HEK293T (cell line): ENCODE results near the gene CACHD1.

ENCODE experiments used
- CTCF ChIA-PET: fragments of 350-600 bp; formaldehyde crosslinking; extraction: SDS; loops from one replicate; lab custom pipeline; 2021; ENCODE audit warnings: antibody characterized with exemption, inconsistent platforms; lab: Yijun Ruan, JAX
- POLR2A ChIA-PET: fragments of 350-600 bp; formaldehyde crosslinking; extraction: SDS; loops from one replicate; lab custom pipeline; 2020; ENCODE audit warnings: antibody characterized with exemption, inconsistent platforms; lab: Yijun Ruan, JAX
- DNase-seq: peaks from one replicate; pipeline ENCODE4 v3.0.0; 2012; ENCODE audit warnings: mixed read lengths; ENCODE audit errors: extremely low spot score
- ARNT ChIP-seq: fragments of 450-650 bp; IDR thresholded peaks from 2 replicates; pipeline ENCODE4 v1.6.1; 2017; ENCODE audit warnings: mild to moderate bottlenecking
- BHLHE40 ChIP-seq: fragments of 450-650 bp; IDR thresholded peaks from 2 replicates; pipeline ENCODE4 v1.6.1; 2016; ENCODE audit warnings: mild to moderate bottlenecking, moderate library complexity, borderline replicate concordance
- CTBP1 ChIP-seq: fragments of 450-650 bp; IDR thresholded peaks from 2 replicates; pipeline ENCODE4 v1.6.1; 2016; ENCODE audit warnings: borderline replicate concordance
- ELF4 ChIP-seq: fragments of 450-650 bp; IDR thresholded peaks from 2 replicates; pipeline ENCODE4 v1.6.1; 2017; ENCODE audit warnings: antibody characterized with exemption
- FOXA1 ChIP-seq: fragments of 450-650 bp; IDR thresholded peaks from 2 replicates; pipeline ENCODE4 v1.6.1; 2016; ENCODE audit warnings: mild to moderate bottlenecking
- FOXK2 ChIP-seq: fragments of 450-650 bp; IDR thresholded peaks from 2 replicates; pipeline ENCODE4 v1.6.1; 2016; ENCODE audit warnings: mild to moderate bottlenecking
- FOXM1 ChIP-seq: fragments of 450-650 bp; IDR thresholded peaks from 2 replicates; pipeline ENCODE4 v1.6.1; 2017; ENCODE audit warnings: mild to moderate bottlenecking, borderline replicate concordance
- HDGF ChIP-seq: fragments of 450-650 bp; IDR thresholded peaks from 2 replicates; pipeline ENCODE4 v1.6.1; 2017; ENCODE audit warnings: antibody characterized with exemption, borderline replicate concordance
- L3MBTL2 ChIP-seq: fragments of 450-650 bp; conservative IDR thresholded peaks from 2 replicates; pipeline ENCODE4 v1.6.1; 2016; ENCODE audit warnings: mild to moderate bottlenecking
- LEF1 ChIP-seq: fragments of 450-650 bp; IDR thresholded peaks from 2 replicates; pipeline ENCODE4 v1.6.1; 2017; ENCODE audit warnings: mild to moderate bottlenecking, borderline replicate concordance
- NFRKB ChIP-seq: fragments of 450-650 bp; IDR thresholded peaks from 2 replicates; pipeline ENCODE4 v1.6.1; 2016; ENCODE audit warnings: mild to moderate bottlenecking, moderate library complexity
- PKNOX1 ChIP-seq: fragments of 450-650 bp; IDR thresholded peaks from 2 replicates; pipeline ENCODE4 v1.6.1; 2016
- SP1 ChIP-seq: fragments of 450-650 bp; IDR thresholded peaks from 2 replicates; pipeline ENCODE4 v1.6.1; 2017
- SUZ12 ChIP-seq: fragments of 450-650 bp; IDR thresholded peaks from 2 replicates; pipeline ENCODE4 v1.6.1; 2016; ENCODE audit warnings: mild to moderate bottlenecking
- TARDBP ChIP-seq: fragments of 450-650 bp; IDR thresholded peaks from 2 replicates; pipeline ENCODE4 v1.6.1; 2016
- ZNF384 ChIP-seq: fragments of 450-650 bp; IDR thresholded peaks from 2 replicates; pipeline ENCODE4 v1.6.1; 2016

CACHD1 gene

DNA sequence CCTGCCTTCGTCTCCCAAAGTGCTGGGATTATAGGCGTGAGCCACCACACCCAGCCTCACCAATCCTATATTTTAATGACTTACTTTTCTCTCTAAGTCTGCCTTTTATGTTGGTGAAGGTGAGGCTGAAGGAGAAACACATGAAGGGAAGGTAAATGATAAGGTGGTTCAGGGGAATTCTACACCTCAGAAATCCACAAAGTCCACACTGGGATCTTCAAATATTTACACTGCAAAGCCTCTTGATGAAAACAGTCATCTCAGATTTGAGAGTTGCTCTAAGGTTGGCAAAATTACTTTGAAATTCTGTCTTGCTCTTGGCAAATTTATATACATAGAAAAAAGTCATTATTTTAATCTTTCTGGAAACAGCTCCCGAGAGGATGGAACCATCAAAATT is 42.0 kb upstream of the CACHD1 start:
- ChIA-PET CTCF (no interaction called here), POLR2A (no interaction called here)
- DNase-seq = no peak
- TF ChIP-seq FOXM1 (no peak), FOXA1 (no peak), TARDBP (no peak), ZNF384 (no peak), SUZ12 (no peak), FOXK2 (no peak), ARNT (no peak), NFRKB (no peak), L3MBTL2 (no peak), HDGF (no peak), ELF4 (no peak), BHLHE40 (no peak), LEF1 (no peak), CTBP1 (no peak)

DNA sequence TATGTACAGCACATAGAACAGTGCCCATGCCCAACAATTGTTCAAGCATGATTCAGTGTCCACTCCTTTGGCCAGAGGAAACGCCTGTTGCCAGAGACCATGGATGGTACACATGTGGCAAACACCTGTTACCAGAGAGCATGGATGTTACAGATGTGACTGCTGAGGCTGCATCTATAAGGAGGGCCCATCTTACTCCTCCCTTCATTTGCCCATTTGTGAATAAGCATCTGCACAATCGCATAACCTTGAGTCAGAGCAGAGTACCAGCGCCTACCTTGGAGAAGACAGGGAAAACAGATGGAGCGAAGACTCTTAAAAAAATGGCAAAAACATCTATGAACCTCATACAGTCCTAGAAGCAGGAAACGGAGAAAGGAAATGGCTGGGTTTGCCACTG is 36.6 kb upstream of the CACHD1 start:
- POLR2A ChIA-PET = no interaction called here
- DNase-seq = no peak
- CTCF ChIA-PET = no interaction called here
- no peak for TF ChIP-seq FOXK2
- TF ChIP-seq BHLHE40 = no peak

GRCh38 chr1:64433747-64434146 is 36.2 kb upstream of the CACHD1 start:
- CTCF ChIA-PET = no interaction called here
- TF ChIP-seq FOXA1 = no peak
- no peak for TF ChIP-seq FOXM1
- TF ChIP-seq SUZ12 = no peak
- TF ChIP-seq PKNOX1 = no peak
- no peak for TF ChIP-seq LEF1
- POLR2A ChIA-PET = no interaction called here
- no peak for DNase-seq

DNA sequence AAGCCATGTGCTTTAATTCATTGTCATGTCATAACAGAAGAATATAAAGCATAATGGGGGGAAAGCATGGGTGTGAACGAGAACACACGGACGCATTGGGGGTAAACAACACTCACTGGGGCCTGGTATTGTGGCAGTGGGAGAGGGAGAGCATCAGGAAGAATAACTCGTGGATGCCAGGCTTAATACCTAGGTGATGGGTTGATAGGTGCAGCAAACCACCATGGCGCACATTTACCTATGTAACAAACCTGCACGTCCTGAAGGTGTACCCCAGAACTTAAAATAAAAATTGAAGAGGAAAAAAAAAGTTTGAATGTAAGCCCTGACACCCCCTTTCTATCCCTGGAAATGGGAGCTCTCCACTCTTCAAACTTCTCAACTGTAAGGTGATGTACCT is 34.9 kb upstream of the CACHD1 start:
- TF ChIP-seq BHLHE40 (no peak), CTBP1 (no peak), FOXA1 (no peak), FOXM1 (no peak), SUZ12 (no peak), HDGF (no peak), ZNF384 (no peak), NFRKB (no peak)
- ChIA-PET POLR2A (interaction anchor here (0.9 kb wide), 1 partner anchor 10 kb away, joined by 3 read pairs; no protein-coding TSS in a partner anchor), CTCF (interaction anchor here (0.6 kb wide), 1 partner anchor 1378 kb away, joined by 3 read pairs; no protein-coding TSS in a partner anchor)
- no peak for DNase-seq

GRCh38 chr1:64437453-64437852 is 32.5 kb upstream of the CACHD1 start:
- POLR2A ChIA-PET = no interaction called here
- no peak for TF ChIP-seq BHLHE40
- no peak for TF ChIP-seq L3MBTL2
- no peak for TF ChIP-seq CTBP1
- CTCF ChIA-PET = no interaction called here
- no peak for DNase-seq

DNA sequence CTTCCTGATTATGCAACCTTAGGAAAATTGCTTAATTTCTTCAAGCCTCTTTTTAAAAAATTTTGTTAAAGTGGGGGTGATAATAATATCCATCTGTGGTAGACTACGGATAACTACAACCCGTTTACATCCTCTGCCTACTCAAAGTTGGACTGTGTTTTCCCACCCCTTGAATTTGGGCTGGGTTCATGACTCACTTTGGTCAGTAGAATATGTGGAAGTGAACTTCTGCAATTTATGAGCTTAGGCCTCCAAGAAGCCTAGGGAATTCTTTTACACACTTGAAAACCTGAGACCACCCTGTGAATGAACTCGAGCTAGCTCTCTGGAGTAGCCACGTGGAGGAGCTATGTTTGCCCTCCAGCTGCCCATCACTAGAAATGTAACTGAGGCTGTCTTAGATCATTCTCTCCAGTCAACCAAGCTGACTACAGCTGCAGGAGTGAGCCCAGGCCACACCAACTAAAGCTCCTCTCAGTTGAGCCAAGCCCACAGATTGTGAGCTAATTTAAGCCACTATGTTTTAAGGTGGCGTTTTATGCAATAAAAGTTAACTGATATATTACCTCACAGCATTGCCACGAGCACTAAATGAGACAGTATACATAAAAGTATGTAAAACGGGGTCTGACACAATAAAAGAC is 29.6 kb upstream of the CACHD1 start:
- POLR2A ChIA-PET = no interaction called here
- TF ChIP-seq ELF4 (no peak), FOXM1 (no peak), HDGF (no peak), BHLHE40 (no peak), ZNF384 (no peak), NFRKB (no peak), FOXK2 (no peak), LEF1 (no peak), PKNOX1 (no peak), L3MBTL2 (no peak), CTBP1 (no peak), TARDBP (no peak), SUZ12 (no peak), SP1 (no peak), ARNT (no peak)
- CTCF ChIA-PET = interaction anchor here (0.6 kb wide), 1 partner anchor 196 kb away, joined by 7 read pairs; no protein-coding TSS in a partner anchor
- no peak for DNase-seq

DNA sequence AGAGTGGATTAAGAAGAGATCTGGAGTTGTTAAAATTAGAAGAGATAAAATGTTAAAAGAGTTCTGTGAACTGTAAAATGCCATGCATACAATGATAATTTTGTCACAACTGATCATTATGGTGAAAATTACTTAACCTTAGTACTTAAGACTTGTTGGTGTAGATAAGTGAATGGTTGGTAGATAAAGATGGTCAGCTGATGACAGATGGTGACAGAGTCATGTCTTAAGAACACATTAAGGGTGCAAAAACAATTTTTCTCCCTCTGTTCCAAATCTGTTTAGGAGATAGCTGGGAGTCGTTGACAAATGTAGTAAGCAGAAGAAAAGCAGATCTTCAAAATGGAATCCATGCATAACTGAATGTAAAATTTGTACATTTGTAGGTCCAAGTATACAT is 18.5 kb upstream of the CACHD1 start:
- CTCF ChIA-PET = no interaction called here
- POLR2A ChIA-PET = no interaction called here
- TF ChIP-seq PKNOX1 (no peak), HDGF (no peak)
- DNase-seq = no peak
